Stimulated activated CD4-positive, alpha-beta T cell treated with anti-CD3 and anti-CD28 coated beads, Interleukin-12 subunit alpha, Interleukin-12 subunit beta, amount 100 ng/mL, for 48 hours (primary cell): ENCODE results near the gene VWC2.

Source experiments
- DNase-seq, 3 donors: peaks; one replicate each; pipeline ENCODE4 v3.0.0-alpha.2; 2020; ENCODE audit warnings: low read depth in 2 of 3, low spot score in 1 of 3

VWC2 gene

DNA sequence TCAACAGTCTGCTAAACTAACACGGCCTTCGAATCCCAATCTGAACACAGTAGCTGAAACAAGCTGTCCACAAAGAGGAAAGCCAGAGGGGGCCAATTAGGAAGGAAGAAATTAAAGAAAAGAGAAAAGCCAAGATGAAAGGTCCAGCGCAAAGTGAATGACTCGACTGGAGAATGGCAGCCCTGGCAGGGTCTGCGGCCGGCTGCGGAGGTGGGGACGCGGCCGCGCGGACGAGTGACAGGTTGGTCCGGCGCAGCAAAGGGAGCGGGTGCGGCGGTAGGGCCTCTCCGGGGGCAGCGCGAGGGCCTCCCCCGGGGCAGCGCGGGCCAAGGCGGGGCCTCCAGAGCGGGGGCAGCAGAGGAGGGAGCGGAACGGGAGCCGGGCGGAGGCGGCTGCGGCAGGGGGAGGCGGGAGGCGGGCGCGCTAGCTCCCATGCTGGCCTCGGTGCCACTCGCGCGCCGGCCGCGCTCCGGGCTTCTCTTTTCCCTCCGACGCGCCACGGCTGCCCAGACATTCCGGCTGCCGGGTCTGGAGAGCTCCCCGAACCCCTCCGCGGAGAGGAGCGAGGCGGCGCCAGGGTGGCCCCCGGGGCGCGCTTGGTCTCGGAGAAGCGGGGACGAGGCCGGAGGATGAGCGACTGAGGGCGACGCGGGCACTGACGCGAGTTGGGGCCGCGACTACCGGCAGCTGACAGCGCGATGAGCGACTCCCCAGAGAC is at the start of gene VWC2:
TSS of gene VWC2 (plus strand) at position 421 of the 718 bp plus-strand sequence. CDS start 1,798 bp downstream, outside the sequence.
- DNase-seq, result no peak

- no peak for DNase-seq
These were observed 49.4 kb upstream of the VWC2 start for GRCh38 chr7:49724071-49724470.

- no peak for DNase-seq
These were observed 41.6 kb upstream of the VWC2 start for GRCh38 chr7:49731836-49732235.

DNA sequence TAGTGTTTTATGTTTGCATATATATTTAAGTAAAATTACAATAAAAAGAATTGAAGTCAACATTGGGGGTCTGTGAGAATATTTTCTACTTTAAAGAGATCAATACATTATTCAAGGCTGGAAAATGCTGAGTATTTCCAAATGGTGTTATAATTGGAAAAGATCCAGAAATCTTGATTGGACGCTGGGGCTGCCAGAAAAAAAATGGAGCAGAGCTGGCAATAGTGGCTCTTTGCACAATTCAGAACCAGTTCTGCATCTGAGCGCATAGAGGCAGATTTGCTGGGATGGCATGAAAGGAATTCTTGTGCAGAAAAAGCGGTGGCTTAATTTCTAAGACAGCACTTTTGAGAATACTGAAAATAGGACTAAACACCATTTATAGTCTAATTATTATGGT is 10.8 kb upstream of the VWC2 start:
- no peak for DNase-seq

DNA sequence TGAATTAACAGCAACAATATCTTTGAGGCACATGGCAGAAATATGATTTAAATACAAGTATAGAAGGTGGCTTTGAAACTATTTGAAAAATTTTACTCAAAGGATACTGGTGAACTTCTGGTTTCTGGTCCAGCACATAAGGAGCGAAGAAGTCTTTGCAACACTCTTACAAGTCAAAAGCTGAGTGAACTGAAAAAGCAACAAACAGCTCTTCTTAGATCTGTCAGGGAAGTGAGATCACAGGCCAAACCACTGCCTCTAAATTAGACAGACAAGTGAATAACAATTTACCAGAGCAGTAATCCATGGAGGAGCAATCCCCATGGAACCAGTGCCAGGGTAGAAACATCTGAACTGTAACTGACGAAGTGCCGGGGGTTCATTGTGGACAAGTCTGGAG is 9.6 kb upstream of the VWC2 start:
- DNase-seq, result no peak

GRCh38 chr7:49766966-49767365 is 6.5 kb upstream of the VWC2 start:
- no peak for DNase-seq

- no peak for DNase-seq
These were observed 5.7 kb upstream of the VWC2 start for GRCh38 chr7:49767719-49768118.

GRCh38 chr7:49768254-49768653 is 5.2 kb upstream of the VWC2 start:
- no peak for DNase-seq

DNA sequence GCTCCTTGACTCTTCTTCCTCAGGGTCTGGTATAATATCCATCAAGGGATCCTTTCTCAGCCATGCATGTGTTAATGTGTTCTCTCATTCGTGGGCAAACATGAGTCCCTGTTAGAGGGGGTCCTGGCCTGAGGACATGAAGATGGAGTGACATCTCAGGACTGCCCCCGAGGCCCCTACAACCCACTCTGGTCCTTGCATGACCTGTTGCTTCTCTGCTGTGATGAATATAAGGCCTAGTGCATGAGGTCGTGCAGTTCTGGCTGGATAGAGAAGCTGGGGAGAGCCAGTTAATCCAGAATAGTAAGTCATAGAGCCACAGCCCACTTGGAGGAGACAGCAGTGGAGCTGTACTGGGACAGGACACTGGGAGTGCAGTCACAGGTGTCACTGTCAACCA is 4.6 kb upstream of the VWC2 start:
- DNase-seq, result no peak

GRCh38 chr7:49769285-49769857 is 4.1 kb upstream of the VWC2 start:
- no peak for DNase-seq

DNA sequence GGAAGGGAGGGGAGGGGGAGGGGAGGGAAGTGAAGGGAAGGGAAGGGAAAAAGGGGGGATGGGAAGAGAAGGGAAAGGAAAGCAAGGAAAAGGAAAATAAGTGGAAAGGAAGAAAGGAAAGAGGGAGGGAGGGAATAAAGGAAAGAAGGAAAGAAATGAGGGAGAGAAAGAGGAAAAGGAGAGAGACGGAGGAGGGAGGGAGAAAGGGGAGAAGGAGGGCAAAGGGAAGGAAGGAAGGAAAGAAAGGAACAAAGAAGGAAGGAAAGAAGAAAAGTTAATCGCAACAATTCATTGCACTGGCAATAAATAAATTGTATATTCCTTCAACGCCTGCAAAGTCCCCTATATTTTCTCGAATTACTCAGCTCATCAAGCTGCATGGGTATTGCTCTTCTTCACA is 2.6 kb upstream of the VWC2 start:
- DNase-seq, result no peak

- DNase-seq, result no peak
These were observed 1.8 kb upstream of the VWC2 start for GRCh38 chr7:49771427-49772176.

- no peak for DNase-seq
These were observed 571 bp upstream of the VWC2 start for GRCh38 chr7:49772916-49773217.

DNA sequence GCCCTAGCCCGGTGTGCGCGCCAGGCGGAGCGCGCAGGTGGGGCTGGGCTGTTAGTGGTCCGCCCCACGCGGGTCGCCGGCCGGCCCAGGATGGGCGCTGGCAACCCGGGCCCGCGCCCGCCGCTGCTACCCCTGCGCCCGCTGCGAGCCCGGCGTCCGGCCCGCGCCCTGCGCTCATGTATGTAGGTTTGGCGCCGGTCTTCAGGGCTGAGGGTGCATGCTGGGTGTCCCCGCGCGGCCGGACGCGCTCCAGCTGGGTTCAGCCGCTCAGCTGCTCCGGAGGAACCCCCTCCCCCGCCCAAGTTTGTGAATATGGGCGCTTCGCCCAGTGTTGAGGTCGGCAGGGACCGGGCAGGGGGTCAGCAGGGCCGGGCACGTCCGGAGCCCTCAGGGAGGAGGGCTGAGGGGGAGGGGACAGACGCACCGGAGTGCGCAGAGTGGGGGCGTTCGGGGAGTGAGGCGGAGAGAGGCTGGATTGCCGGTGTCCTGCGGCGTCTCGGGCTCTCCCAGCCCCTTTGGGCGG is 559 bp downstream of the VWC2 start:
- DNase-seq, result no peak

DNA sequence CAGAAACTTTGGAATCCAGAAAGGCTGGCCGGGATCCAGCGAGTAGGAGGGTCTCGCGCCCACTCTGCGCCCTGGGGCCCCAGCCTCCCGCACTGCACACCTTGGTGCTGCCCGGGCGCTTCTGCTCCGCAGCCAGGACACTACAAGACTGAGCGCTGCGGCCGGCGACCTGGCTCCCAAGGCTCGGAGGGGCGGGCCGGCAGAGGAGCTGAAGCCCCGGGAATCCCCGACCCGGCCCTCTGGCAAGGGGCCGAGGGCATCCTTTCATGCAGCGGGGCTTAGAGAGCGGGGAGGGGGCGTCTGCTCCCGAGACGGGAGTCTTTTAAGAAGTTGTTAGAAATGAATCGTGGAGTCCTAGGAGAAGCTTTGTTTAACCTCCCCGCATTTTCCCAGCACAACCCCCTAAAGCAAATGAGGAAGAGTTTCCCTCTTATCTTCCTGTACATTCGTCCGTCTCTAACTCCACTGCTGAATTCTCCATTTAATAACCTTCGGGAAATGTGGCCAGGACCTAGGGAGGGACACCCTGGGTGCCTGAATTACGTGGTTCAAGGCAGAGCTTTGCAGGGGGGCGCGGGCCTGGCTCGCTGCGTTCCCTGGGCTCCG is 1.1 kb downstream of the VWC2 start:
- DNase-seq, result no peak

DNA sequence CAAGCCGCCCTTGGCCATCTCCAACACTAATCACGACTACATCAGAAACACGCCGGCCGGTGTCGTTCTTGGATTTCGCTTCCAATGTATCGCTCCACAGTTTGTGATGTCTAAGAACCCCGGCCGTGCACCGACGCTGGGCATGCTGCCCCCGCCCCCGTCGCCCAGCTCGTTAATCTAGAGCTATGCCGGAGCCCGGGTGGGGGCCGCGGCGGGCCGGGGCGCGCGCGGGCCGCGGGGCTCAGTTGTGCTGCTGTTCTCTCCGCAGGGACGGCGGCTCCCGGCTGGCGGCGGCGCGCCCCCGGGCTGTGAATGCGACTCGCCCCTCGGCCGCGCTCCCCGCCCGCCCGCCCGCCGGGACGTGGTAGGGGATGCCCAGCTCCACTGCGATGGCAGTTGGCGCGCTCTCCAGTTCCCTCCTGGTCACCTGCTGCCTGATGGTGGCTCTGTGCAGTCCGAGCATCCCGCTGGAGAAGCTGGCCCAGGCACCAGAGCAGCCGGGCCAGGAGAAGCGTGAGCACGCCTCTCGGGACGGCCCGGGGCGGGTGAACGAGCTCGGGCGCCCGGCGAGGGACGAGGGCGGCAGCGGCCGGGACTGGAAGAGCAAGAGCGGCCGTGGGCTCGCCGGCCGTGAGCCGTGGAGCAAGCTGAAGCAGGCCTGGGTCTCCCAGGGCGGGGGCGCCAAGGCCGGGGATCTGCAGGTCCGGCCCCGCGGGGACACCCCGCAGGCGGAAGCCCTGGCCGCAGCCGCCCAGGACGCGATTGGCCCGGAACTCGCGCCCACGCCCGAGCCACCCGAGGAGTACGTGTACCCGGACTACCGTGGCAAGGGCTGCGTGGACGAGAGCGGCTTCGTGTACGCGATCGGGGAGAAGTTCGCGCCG is 1.9 kb downstream of the VWC2 start:
- DNase-seq, result no peak

GRCh38 chr7:49775949-49776443 is 2.6 kb downstream of the VWC2 start:
- DNase-seq, result no peak

DNA sequence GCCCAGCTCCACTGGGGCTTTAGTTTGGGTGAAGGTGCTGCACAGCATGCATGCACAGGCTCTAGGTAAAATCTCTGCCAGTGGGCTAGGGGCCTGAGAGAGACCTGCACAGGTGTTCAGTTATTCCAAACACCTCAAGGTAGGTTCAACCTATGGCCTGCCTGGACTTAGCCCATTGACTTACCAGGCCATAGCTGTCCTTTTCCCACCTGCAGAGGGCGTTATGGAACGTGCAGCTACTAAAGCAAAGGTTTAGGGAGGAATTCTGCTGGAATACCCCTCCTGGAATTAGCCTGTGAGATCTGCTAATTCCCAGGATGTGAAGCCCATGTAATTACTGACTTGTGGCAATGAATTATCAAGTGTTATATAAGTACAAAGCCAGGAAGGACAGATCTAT is 3.6 kb downstream of the VWC2 start:
- no peak for DNase-seq

DNA sequence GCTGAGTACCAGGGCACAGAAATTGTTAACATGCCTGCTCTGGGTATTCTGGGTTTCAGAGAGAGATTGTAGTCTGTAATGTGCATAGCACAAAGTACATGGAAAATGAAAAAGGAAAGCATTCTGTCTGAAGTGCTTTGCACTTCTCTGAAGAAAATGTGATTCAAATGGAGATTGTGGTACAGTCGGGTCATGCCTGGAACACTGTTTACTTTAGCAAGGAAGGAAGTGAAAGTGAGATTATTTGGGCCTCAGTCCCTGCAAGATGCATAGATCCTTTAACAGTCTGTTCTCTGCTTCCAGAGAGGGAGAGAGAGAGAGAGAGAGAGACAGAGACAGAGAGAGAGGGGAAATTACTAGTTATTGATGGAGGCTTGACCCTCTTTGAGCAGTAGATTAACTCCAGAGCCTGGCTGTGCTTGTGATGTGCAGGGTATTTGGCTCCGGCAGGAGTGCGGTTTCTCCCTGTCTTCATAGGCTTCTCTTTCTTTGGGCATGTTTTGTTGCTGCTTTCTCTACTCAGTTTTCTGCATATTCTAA is 5.4 kb downstream of the VWC2 start:
- no peak for DNase-seq

DNA sequence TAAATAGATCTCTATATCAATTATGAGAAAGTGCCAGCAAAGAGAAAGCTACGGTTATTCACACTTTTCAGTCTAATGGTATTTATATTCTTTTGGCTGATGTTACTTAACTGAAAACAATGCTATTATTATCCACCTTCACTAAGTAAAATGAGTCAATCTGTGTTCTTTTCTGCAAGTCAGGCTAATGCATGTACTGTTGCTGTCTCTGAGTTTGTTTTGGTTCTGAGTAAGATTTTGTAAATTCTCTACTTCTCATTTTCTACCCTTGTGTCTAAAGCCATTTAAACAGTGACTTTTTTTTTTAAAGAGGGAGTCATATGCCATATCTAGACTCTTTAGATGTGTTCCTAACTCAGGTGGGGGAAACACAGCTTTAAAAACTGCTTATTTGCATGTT is 7.5 kb downstream of the VWC2 start:
- no peak for DNase-seq

GRCh38 chr7:49781996-49782395 is 8.6 kb downstream of the VWC2 start:
- DNase-seq, result no peak
